Mononuclear cell (primary cell): ENCODE results near the gene TMC1. TPM values are rescaled to one million over a fixed set of nuclear protein-coding genes. Genes with fewer than 3 reads are reported as not detected.
"Not testable (repeated sequence)": the region's sequence is repeated elsewhere in the genome, so short reads cannot be mapped to it uniquely, and the experiment has no call there.

Source experiments
- H3K27me3 ChIP-seq: 2 replicates; pipeline ENCODE4 v1.6.0; 2011; ENCODE audit warnings: low read length, control low read depth; ENCODE audit not compliant: insufficient read depth
- H3K4me1 ChIP-seq: 2 replicates; pipeline ENCODE4 v1.5.1; 2011; ENCODE audit warnings: mild to moderate bottlenecking, low read length, control low read depth; ENCODE audit not compliant: insufficient read depth
- H3K4me3 ChIP-seq: 2 replicates; pipeline ENCODE4 v1.5.1; 2011; ENCODE audit warnings: mild to moderate bottlenecking, low read length, moderate library complexity
- H3K9me3 ChIP-seq: 2 replicates; pipeline ENCODE4 v1.5.1; 2011; ENCODE audit warnings: low read depth, mild to moderate bottlenecking, control low read depth, low read length
- total RNA-seq: library from RNA; depleted of rRNA; stranded (reverse); fragments of >200 nt; gene quantifications from one replicate; pipeline ENCODE4 v1.2.3, GENCODE V29; 2012

Gene TMC1
- total RNA-seq, 1 donor: 0.52 TPM

- Histone ChIP-seq H3K27me3 (no peaks in the 10 kb centered on the region), H3K4me3 (no peak overlapping the region), H3K4me1 (no peaks in the 10 kb centered on the region), H3K9me3 (no peaks in the 10 kb centered on the region)
These were observed 306.7 kb downstream of the TMC1 start for GRCh38 chr9:72827950-72828731.

- H3K4me3 ChIP-seq: no peak overlapping the region
- H3K9me3 ChIP-seq: no peaks in the 10 kb centered on the region
- no peaks in the 10 kb centered on the region for H3K4me1 ChIP-seq
- no peaks in the 10 kb centered on the region for H3K27me3 ChIP-seq
These were observed 313.6 kb downstream of the TMC1 start for GRCh38 chr9:72834994-72835393.

GRCh38 chr9:72836790-72837189, 315.4 kb downstream of the TMC1 start:
- Histone ChIP-seq H3K4me1 (no peaks in the 10 kb centered on the region), H3K9me3 (no peaks in the 10 kb centered on the region), H3K27me3 (no peaks in the 10 kb centered on the region), H3K4me3 (no peak overlapping the region)

- Histone ChIP-seq H3K4me1 (no peaks in the 10 kb centered on the region), H3K4me3 (no peak overlapping the region), H3K27me3 (no peaks in the 10 kb centered on the region), H3K9me3 (no peaks in the 10 kb centered on the region)
These were observed 317.7 kb downstream of the TMC1 start for GRCh38 chr9:72839085-72839484.

- Histone ChIP-seq H3K27me3 (no peaks in the 10 kb centered on the region), H3K4me1 (no peaks in the 10 kb centered on the region), H3K9me3 (peaks cover 9% of the 10 kb centered on the region), H3K4me3 (no peak overlapping the region)
These were observed 322.4 kb downstream of the TMC1 start for GRCh38 chr9:72843520-72844439.

- H3K4me3 ChIP-seq: no peak overlapping the region
- no peaks in the 10 kb centered on the region for H3K27me3 ChIP-seq
- H3K9me3 ChIP-seq: peaks cover 9% of the 10 kb centered on the region
- H3K4me1 ChIP-seq: no peaks in the 10 kb centered on the region
These were observed 323.0 kb downstream of the TMC1 start for GRCh38 chr9:72844440-72844768.

GRCh38 chr9:72845052-72845451, 323.6 kb downstream of the TMC1 start:
- H3K4me3 ChIP-seq, H3K27me3 ChIP-seq: not testable (repeated sequence)

GRCh38 chr9:72850209-72850608, 328.8 kb downstream of the TMC1 start:
- not testable (repeated sequence) for H3K27me3 ChIP-seq, H3K9me3 ChIP-seq, H3K4me1 ChIP-seq, H3K4me3 ChIP-seq

More at GRCh38 chr9:72845052-72845451, 323.6 kb downstream of the TMC1 start:
- not testable (repeated sequence) for H3K4me1 ChIP-seq, H3K9me3 ChIP-seq

GRCh38 chr9:72855321-72855720, 333.9 kb downstream of the TMC1 start:
- Histone ChIP-seq H3K9me3 (no peaks in the 10 kb centered on the region), H3K27me3 (no peaks in the 10 kb centered on the region), H3K4me3 (no peak overlapping the region)

GRCh38 chr9:72855890-72856523, 334.6 kb downstream of the TMC1 start:
- Histone ChIP-seq H3K4me3 (no peak overlapping the region), H3K9me3 (no peaks in the 10 kb centered on the region), H3K27me3 (no peaks in the 10 kb centered on the region), H3K4me1 (no peaks in the 10 kb centered on the region)

More at GRCh38 chr9:72855321-72855720, 333.9 kb downstream of the TMC1 start:
- no peaks in the 10 kb centered on the region for H3K4me1 ChIP-seq

- no peaks in the 10 kb centered on the region for H3K4me1 ChIP-seq
- no peaks in the 10 kb centered on the region for H3K9me3 ChIP-seq
- no peak overlapping the region for H3K4me3 ChIP-seq
- H3K27me3 ChIP-seq: no peaks in the 10 kb centered on the region
These were observed 335.7 kb downstream of the TMC1 start for GRCh38 chr9:72856972-72857623.

GRCh38 chr9:72857624-72857996, 336.2 kb downstream of the TMC1 start:
- H3K27me3 ChIP-seq: no peaks in the 10 kb centered on the region
- H3K4me3 ChIP-seq: no peak overlapping the region
- no peaks in the 10 kb centered on the region for H3K4me1 ChIP-seq
- H3K9me3 ChIP-seq: no peaks in the 10 kb centered on the region

GRCh38 chr9:72858089-72858912, 336.9 kb downstream of the TMC1 start:
- no peaks in the 10 kb centered on the region for H3K9me3 ChIP-seq
- no peaks in the 10 kb centered on the region for H3K4me1 ChIP-seq
- H3K4me3 ChIP-seq: no peak overlapping the region
- no peaks in the 10 kb centered on the region for H3K27me3 ChIP-seq

GRCh38 chr9:72862788-72863187, 341.4 kb downstream of the TMC1 start:
- not testable (repeated sequence) for H3K4me1 ChIP-seq, H3K9me3 ChIP-seq, H3K27me3 ChIP-seq, H3K4me3 ChIP-seq
